ENCODE results near the gene KDM4C.

DNA sequence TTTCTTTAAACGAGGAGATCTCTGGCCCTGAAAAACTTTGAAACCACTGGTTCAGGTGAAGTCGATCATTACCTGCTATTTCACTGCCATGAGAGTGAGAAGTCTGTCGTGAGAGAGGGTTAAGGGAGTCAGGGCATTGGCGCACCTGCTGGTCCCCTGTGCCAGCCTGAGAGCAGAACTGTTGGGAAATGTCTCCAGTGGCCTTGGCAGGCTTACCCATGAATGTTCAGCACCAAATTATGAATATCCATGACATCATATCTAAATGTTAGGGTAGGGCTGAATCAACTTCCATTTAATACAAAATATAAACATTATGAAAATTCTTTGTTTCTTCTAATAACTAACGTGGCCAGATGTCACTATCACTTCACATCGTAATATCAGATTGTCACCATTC is 379.3 kb downstream of the KDM4C start:
- TF ChIP-seq CTCF (conservative IDR thresholded peaks at IDR 0.05; ENCODE audit: low read depth, low read length), result no peak
- no peak for TF ChIP-seq EZH2 (IDR thresholded peaks at IDR 0.05; ENCODE audit: borderline replicate concordance, low read depth, low read length, poor library complexity, severe bottlenecking)
